ENCODE data around the gene NAV3.
A peak's percentile ranks its signal among the peaks of the same experiment; 100 is the strongest.
"Not testable (repeated sequence)": the region's sequence is repeated elsewhere in the genome, so short reads cannot be mapped to it uniquely, and the experiment has no call there.

The NAV3 gene

DNA sequence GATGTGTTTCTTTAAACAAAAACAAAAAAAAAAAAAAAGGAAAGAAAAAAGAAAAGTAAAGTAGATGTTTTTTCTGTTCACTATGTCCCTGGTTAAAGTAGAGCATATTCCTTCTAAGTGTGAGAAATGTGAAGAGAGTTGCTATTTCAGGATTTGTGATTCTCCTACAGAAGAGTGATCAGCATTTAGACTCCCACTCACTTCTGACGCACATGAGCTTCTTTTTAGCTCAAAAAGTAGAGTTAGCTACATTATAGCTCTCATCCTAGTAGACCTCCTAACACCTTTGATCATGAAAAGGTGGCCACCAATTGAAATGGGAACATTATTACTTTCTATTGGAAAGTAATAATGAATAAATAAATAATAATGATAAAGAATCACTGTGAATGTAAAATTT lies 368.2 kb downstream of the NAV3 start:
- no peak for DNase-seq

- no peak for DNase-seq
Observed at GRCh38 chr12:78199926-78200325, 369.2 kb downstream of the NAV3 start.

- DNase-seq: no peak
Observed at GRCh38 chr12:78204926-78205325, 374.2 kb downstream of the NAV3 start.

GRCh38 chr12:78208092-78208491 lies 377.4 kb downstream of the NAV3 start:
- no peak for DNase-seq

GRCh38 chr12:78209846-78210505 lies 379.3 kb downstream of the NAV3 start:
- DNase-seq: no peak

DNA sequence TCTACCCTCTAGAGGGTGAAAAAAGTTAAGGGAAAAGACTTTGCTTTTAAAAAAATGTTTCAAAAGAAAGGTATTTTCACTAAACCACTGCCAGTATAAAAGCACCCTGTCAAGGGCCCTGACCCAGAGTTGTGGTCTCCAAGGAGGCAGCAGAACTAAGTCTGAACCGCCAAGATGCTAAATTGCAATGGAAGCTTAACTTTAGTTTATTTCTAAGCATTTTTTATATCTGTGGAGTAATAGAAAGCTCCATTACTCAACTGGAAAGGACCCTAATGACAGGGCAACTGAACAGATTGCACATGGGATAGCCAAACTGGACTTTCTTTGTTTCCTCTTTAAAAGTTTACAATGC lies 379.8 kb downstream of the NAV3 start:
- no peak for DNase-seq

DNA sequence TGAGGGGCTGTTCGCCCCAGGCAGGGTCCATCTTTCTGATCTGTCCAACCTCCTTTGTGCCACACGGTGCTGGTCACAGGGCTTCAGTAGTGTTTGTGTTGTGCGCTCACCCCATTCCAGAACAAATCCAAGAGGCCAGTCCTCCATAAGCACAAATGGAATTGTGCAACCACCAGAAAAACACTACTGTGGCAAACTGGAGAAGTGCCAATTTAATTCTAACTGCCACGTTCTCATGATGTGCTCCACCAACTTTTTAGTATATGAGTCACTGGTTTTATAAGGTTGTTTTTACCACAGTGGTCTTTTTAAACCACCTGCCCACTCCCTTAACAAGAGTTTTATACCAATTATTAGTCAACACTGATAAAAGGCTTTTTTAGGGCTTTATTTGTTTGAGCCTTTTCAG lies 380.2 kb downstream of the NAV3 start:
- DNase-seq: no peak

GRCh38 chr12:78220811-78221210 lies 390.1 kb downstream of the NAV3 start:
- no peak for DNase-seq

- DNase-seq: no peak
Observed at GRCh38 chr12:78224154-78224553, 393.5 kb downstream of the NAV3 start.

- no peak for DNase-seq
Observed at GRCh38 chr12:78226763-78227162, 396.1 kb downstream of the NAV3 start.

- DNase-seq: peak in 1 of 2 experiments; percentile 47
Observed at GRCh38 chr12:78229591-78230101, 399.0 kb downstream of the NAV3 start.

DNA sequence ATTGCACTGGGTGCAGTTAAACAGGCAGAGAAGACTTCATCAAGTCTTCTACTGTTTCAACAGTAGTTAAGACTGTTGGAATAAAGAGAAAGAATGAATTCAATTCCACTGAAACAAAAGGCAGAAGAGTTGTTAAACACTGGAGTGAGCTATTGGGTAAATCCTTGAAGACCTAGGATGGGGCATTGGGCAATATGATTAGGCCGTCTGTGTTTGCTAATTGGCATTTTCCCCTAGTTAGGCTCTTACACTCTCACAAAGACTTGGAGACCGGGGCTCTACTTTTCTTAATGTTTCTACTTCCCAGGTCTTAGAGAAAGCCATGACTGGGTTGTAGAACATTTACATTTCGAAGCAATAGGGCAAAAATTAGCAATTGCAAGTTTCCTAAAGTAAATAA lies 402.1 kb downstream of the NAV3 start:
- DNase-seq: no peak

DNA sequence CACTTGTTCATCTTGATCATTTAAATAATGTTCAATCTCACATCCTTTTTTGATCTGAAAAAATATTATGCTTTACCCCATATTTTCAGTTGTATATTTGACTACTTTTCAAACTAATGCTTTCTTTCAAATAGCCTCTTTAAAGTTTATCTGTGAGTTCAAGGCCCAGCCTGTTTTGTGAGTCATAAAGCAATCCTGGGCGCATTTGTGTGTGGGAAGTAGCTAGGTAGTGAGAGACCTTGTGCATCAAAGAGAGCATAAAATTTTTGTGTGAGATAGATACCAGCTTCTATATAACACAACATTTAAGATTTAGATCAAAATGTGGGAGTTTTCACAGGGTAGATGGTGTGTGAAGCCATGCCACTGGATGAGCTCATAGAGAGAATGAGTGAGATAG lies 405.6 kb downstream of the NAV3 start:
- no peak for DNase-seq

- no peak for DNase-seq
Observed at GRCh38 chr12:78239544-78239943, 408.9 kb downstream of the NAV3 start.

GRCh38 chr12:78240827-78241226 lies 410.1 kb downstream of the NAV3 start:
- DNase-seq: no peak

GRCh38 chr12:78241446-78241845 lies 410.8 kb downstream of the NAV3 start:
- DNase-seq: no peak

DNA sequence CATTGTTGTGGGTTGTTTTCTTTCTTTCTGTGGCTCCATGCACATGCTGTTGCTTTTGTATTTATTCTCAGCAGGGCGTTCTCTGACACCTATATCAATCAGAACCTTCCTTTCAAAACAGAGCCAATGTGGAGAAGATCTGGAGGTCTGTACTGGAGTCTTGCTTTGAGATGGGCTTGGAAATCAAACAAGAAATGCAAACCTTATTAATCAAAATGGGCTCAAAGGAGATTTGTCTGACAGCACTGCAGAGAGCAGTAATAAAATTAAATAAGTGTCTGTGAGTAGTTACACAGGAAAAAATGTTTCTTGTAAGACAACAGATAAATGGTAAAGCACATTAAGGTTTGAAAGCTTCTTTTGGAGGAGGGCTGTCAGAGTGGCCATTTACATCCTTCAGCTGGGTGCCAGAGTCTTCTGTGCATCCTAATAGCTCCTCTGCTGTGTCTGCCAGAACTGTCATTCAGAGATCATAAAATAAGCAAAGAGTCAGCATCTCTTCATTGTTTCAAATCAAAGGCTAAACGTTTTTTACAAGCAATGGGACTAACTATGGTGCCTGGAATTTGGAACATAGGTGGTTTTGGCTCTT lies 414.3 kb downstream of the NAV3 start:
- DNase-seq: no peak

DNA sequence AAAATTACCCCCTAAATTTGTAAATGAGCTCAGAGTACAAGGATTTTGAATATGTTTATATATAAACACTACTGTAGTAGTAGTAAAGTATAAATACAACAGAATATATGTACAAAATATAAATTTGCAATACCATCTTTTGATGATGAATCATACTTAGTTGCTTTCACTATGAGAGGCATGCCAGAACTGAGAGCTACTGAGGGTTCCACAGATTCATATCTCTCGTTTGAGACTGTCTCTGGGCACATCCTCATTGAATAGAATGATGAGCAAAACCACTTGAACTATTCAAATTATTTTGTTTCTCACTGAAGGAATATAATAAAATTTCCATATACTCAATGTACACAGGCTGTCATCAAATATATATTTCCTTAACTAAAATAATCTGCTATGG lies 417.6 kb downstream of the NAV3 start:
- no peak for DNase-seq

GRCh38 chr12:78249578-78249977 lies 418.9 kb downstream of the NAV3 start:
- DNase-seq: no peak

- not testable (repeated sequence) for DNase-seq
Observed at GRCh38 chr12:78257662-78258061, 427.0 kb downstream of the NAV3 start.

GRCh38 chr12:78260976-78261375 lies 430.3 kb downstream of the NAV3 start:
- DNase-seq: no peak

GRCh38 chr12:78261901-78262300 lies 431.2 kb downstream of the NAV3 start:
- DNase-seq: no peak

Data from SW 1271 (cell line).